Activated CD4-positive, alpha-beta T cell treated with anti-CD3 and anti-CD28 coated beads, Interleukin-2, amount 50 U/mL, for 24 hours (primary cell): ENCODE results near the gene JPH3.
"Not testable (repeated sequence)": the region's sequence is repeated elsewhere in the genome, so short reads cannot be mapped to it uniquely, and the experiment has no call there.

Source experiments
- DNase-seq, 2 donors: peaks; one replicate each; pipeline ENCODE4 v3.0.0-alpha.2; 2020; ENCODE audit warnings: low read depth in 1 of 2, low spot score in 1 of 2

JPH3 gene

GRCh38 chr16:87679593-87680271 lies 77.4 kb downstream of the JPH3 start:
- no peak for DNase-seq

DNA sequence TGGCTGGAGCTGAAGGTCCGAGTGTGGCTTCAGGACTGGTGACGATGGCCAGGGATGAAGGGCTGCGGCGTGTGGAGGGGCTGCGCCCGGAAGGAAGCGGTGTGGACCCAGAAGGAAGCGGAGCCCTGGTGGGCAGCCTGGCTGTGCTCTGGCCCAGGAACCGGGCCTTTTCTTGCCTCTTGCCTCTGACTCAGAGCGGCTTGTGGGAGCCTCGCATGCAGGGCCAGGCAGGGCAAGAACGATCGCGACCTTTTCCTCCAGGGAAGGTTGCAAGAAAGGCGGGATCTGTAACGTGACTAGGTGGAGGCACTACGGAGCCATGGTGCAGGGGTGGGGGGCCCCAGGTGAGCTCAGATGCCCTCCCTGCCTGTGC lies 78.0 kb downstream of the JPH3 start:
- DNase-seq, result no peak

GRCh38 chr16:87681051-87681602 lies 78.8 kb downstream of the JPH3 start:
- DNase-seq, result not testable (repeated sequence)

GRCh38 chr16:87681981-87682570 lies 79.8 kb downstream of the JPH3 start:
- no peak for DNase-seq

DNA sequence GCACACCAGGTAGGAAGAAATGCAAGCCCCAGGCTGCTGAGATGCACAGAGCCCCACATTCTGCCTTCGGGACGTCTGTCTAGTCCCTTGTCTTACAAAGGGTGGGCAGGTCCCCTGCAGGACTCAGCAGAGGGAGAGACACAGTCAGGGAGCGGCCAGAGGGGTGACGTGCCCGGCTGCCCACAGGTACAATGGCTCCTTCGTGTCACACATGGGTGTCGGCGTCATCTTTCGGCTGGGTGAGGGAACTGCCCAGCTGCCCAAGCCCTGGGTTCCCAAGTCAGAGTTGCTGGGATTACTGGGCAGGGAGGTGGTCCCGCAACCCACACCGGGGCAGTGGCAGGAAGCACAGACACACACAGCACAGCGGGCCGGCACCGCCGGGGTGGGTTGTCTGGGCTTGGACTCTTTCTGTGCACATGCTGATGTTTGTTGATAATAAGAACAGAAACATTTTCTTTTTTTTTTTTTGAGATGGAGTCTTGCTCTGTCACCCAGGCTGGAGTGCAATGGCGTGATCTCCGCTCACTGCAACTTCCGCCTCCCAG lies 80.6 kb downstream of the JPH3 start:
- DNase-seq, result no peak

DNA sequence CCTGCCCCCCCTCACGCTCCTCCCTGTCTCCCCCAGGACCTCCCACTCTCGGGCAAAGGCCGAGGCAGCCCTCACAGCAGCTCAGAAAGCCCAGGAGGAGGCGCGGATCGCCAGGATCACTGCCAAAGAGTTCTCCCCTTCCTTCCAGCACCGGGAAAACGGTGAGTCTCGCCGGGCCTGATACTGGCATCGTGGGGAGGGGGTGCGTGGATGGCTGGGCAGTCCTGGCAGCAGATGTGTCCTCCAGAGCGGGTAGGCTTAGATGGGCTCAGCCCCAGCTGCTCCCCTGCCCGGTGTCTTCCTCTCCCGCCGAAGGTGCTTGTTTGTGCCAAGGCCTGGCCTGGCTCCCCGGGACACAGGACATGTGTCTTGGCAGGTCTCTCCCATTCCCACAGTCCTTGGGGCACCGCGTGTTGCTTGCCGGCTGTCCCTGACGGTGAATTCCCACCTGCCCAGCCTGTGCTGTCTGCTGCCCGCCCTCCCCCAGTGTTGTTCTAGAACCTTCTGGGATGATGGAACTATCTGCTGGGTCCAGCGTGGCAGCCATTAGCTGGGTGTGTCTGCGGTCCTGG lies 81.9 kb downstream of the JPH3 start:
- DNase-seq, result no peak

DNA sequence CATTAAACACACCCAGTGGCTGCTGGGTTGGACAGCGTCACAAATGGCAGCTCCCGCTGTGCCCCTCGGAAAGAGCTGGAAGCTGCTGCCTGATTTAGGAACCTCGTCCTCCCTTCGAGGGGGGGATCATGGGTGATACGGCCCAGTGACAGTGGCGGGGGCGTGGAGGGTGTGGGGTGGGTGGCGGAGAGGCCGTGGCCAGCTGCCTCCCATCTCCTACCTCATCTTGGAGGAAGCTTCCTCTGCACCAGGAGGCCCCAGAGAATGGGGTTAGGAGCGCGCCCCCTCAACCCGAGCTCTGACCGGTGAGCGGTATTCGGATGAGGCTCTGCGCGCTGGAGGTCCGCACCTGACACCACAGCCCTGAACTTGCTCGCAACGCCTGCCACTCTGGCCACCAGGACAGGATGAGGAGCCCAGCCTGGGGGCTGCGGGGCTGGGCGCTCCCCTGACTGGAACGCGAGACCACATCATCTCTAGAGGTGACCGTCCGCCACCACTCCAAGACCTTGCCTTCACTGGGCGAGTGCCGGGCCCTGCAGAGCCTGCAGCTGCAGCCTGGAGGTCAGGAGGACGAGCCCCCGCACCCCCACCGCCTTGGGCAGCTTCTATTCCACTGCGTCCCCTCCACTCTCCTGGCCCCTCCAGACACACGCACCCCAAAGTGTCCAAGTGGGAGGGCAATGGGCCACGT lies 82.5 kb downstream of the JPH3 start:
- no peak for DNase-seq

DNA sequence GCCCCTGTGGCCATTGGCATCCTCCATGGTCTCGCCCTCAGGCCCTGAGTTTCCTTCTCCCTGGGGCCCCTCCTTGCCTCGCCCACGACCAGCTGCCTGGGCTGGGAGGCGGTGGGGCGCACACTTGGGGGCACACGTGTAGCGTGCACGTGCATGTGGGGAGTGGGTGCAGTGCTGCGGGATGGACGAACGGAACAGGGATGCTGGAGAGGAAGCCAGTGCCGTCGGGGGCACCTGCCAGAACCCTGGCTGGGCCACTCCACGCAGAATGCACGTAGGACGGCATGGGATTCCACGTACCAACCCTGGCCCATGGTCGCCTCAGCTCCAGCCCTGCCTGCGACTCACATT lies 83.1 kb downstream of the JPH3 start:
- no peak for DNase-seq

DNA sequence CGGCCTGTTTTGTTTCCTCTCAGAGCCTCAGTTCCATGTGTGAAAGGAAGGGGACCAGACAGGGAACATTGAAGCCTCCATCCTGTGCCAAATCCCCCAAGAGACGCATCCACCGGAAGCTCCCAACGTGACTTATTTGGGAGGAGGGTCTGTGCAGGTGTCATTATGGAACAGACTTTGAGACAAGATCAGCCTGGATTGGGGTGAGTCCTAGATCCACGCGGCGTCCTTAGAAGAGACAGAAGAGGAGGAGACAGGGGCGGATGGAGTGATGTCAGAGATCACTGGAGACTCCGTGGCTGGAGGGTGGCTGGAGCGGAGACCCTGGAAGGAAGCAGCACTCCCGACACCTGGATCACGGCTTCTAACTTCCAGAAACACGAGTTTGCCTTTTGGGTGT lies 83.5 kb downstream of the JPH3 start:
- DNase-seq, result no peak

- DNase-seq, result no peak
Measured at GRCh38 chr16:87686697-87687096, 84.4 kb downstream of the JPH3 start.

DNA sequence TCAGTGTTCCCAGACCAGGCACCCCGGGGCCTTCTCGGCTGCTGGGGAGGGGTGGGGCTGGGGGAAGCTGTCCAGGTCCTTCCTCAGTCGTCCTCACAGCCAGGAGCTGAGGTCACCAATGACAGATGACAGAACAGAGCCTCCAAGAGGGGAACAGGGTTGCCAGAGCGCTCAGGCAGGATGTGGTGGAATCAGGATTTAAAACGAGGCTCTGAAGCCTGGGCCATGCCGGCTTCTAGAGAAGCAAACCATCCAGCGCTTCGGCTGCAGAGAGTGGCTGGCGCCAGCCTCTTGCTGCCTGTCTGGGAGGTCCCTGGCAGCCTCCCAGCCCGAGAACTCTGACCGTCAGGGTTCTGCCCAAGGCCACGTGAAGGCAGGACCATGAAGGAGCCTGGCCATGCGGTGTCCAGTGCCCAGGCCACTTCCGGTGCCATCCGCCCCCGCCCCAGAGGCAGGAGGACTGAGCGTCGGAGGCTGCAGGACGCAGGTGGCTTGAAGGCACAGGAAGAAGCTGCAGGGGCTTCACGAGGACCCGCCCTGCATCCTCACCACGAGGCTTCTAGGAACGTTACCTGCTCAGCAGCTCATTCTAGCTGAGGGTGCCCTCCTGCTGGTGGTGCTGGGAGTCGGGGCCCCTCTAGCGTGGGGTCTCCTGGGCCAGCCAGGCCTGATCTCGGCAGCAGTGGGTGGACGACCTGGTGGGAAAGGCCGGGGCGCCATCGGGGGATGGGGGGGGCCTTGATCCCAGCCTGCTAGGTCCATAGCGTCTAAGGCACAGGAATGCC lies 85.0 kb downstream of the JPH3 start:
- no peak for DNase-seq

DNA sequence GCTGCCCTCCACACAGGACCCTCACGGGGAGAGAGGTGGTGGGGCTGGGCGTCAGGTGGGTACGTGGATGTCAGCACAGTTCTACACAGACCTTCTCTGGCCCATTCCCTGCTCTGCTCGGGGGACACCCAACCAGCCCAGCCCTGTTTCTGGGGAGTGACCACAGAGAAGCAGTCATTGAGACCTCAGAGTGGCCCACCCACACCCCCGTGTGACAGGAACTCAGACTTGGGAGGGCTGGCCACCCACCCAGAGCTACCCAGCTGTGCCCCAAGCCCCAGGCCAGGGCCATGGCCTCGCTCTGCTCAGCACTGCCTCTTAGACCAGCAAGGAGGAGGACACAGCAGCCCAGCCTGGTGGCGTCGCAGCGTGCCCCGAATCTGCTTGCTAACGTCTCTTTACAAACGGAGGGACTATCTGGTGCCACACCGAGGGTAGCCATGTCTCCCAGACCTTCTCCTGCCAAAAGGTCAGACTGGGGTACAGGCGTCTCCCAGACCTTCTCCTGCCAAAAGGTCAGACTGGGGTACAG lies 85.8 kb downstream of the JPH3 start:
- DNase-seq, result no peak

- no peak for DNase-seq
Measured at GRCh38 chr16:87688876-87689815, 86.8 kb downstream of the JPH3 start.

GRCh38 chr16:87689956-87690465 lies 87.7 kb downstream of the JPH3 start:
- DNase-seq, result no peak

- DNase-seq, result no peak
Measured at GRCh38 chr16:87690911-87691685, 88.8 kb downstream of the JPH3 start.

- no peak for DNase-seq
Measured at GRCh38 chr16:87691686-87692079, 89.4 kb downstream of the JPH3 start.

GRCh38 chr16:87692176-87692575 lies 89.9 kb downstream of the JPH3 start:
- DNase-seq, result no peak

DNA sequence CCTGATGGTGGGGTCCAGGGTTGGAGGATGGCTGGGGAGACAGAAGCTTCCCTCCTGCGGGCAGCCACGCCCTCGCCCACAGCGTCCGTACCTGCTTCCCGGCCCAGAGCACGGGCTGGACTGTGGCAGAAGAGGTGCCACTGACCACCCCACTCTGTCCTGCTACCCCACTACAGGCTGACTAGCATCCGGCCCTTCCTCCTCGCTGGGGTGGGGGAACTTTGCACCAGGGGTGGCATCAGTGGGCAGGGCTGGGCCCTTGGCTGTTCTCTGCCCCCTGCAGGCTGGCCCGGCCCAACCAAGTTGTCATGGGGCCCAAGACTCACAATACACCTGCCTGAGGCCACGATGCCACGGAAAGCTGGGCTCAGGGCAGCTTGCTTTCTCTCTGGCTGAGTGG lies 90.4 kb downstream of the JPH3 start:
- no peak for DNase-seq

DNA sequence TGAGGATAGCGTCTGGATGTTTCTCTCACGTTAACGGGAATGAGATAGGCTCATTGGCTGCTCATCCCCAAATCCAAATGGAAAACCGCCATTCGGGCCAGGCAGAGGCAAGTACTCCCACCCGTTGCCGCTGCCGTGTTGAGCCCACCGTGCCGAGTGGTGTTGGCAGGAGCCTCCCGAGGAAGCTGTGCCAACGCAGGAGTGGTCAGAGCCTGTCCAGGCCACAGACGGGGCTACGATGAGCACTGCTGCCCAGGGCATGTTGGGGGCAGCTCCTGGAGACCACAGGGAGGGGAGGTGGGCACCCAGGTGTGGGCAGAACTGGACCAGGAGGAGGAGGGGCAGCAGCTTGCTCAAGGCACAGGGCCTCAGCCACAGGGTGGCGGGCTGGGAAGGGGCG lies 91.5 kb downstream of the JPH3 start:
- no peak for DNase-seq
